ENCODE results near the gene P4HB.

P4HB gene

GRCh38 chr17:81859906-81860755 is at the start of gene P4HB:
Gene P4HB, minus strand, starts transcription at chr17:81860535. Its CDS starts 64 bp downstream, at chr17:81860471.
- Histone ChIP-seq H3K36me3 (ENCODE audit: control insufficient read depth, low read depth, low read length) (peaks cover 17% of the 10 kb centered on the region), H3K4me1 (ENCODE audit: control insufficient read depth, low read depth, low read length) (peaks cover 5% of the 10 kb centered on the region), H3K4me3 (ENCODE audit: low read length) (peak within 1 kb of the TSS; percentile 86), H3K27me3 (ENCODE audit: control insufficient read depth, insufficient read depth, low read length) (no peaks in the 10 kb centered on the region), H3K27ac (ENCODE audit: low read length) (no peak within 1 kb of the TSS), H3K9ac (ENCODE audit: low read length) (peak within 1 kb of the TSS; percentile 75), H3K9me3 (ENCODE audit: control insufficient read depth, low read depth, low read length) (no peaks in the 10 kb centered on the region)

GRCh38 chr17:81909231-81909630 is 48.9 kb upstream of the P4HB start:
- H3K9me3 ChIP-seq (ENCODE audit: control insufficient read depth, low read depth, low read length), result no peaks in the 10 kb centered on the region
- peaks cover 9% of the 10 kb centered on the region for H3K4me1 ChIP-seq (ENCODE audit: control insufficient read depth, low read depth, low read length)
- no peak overlapping the region for H3K27ac ChIP-seq (ENCODE audit: low read length)
- peaks cover 15% of the 10 kb centered on the region for H3K36me3 ChIP-seq (ENCODE audit: control insufficient read depth, low read depth, low read length)
- H3K4me3 ChIP-seq (ENCODE audit: low read length), result no peak overlapping the region
- no peak overlapping the region for H3K9ac ChIP-seq (ENCODE audit: low read length)
- peaks cover 12% of the 10 kb centered on the region for H3K27me3 ChIP-seq (ENCODE audit: control insufficient read depth, insufficient read depth, low read length)

- H3K27me3 ChIP-seq (ENCODE audit: control insufficient read depth, insufficient read depth, low read length), result peaks cover 12% of the 10 kb centered on the region
- H3K4me1 ChIP-seq (ENCODE audit: control insufficient read depth, low read depth, low read length), result peaks cover 9% of the 10 kb centered on the region
- no peak overlapping the region for H3K9ac ChIP-seq (ENCODE audit: low read length)
- no peak overlapping the region for H3K27ac ChIP-seq (ENCODE audit: low read length)
- H3K9me3 ChIP-seq (ENCODE audit: control insufficient read depth, low read depth, low read length), result no peaks in the 10 kb centered on the region
- no peak overlapping the region for H3K4me3 ChIP-seq (ENCODE audit: low read length)
- H3K36me3 ChIP-seq (ENCODE audit: control insufficient read depth, low read depth, low read length), result peaks cover 11% of the 10 kb centered on the region
Observed at GRCh38 chr17:81908793-81909192, 48.5 kb upstream of the P4HB start.

- no peak overlapping the region for H3K27ac ChIP-seq (ENCODE audit: low read length)
- peaks cover 19% of the 10 kb centered on the region for H3K27me3 ChIP-seq (ENCODE audit: control insufficient read depth, insufficient read depth, low read length)
- no peaks in the 10 kb centered on the region for H3K36me3 ChIP-seq (ENCODE audit: control insufficient read depth, low read depth, low read length)
- H3K9ac ChIP-seq (ENCODE audit: low read length), result no peak overlapping the region
- no peaks in the 10 kb centered on the region for H3K9me3 ChIP-seq (ENCODE audit: control insufficient read depth, low read depth, low read length)
- peaks cover 9% of the 10 kb centered on the region for H3K4me1 ChIP-seq (ENCODE audit: control insufficient read depth, low read depth, low read length)
- no peak overlapping the region for H3K4me3 ChIP-seq (ENCODE audit: low read length)
Observed at GRCh38 chr17:81907219-81908145, 47.1 kb upstream of the P4HB start.

- Histone ChIP-seq H3K9ac (ENCODE audit: low read length) (no peak overlapping the region), H3K27me3 (ENCODE audit: control insufficient read depth, insufficient read depth, low read length) (peaks cover 26% of the 10 kb centered on the region), H3K27ac (ENCODE audit: low read length) (no peak overlapping the region), H3K4me3 (ENCODE audit: low read length) (no peak overlapping the region), H3K9me3 (ENCODE audit: control insufficient read depth, low read depth, low read length) (no peaks in the 10 kb centered on the region), H3K4me1 (ENCODE audit: control insufficient read depth, low read depth, low read length) (peaks cover 9% of the 10 kb centered on the region), H3K36me3 (ENCODE audit: control insufficient read depth, low read depth, low read length) (no peaks in the 10 kb centered on the region)
Observed at GRCh38 chr17:81906476-81907218, 46.3 kb upstream of the P4HB start.

GRCh38 chr17:81905993-81906392 is 45.7 kb upstream of the P4HB start:
- Histone ChIP-seq H3K9ac (ENCODE audit: low read length) (no peak overlapping the region), H3K36me3 (ENCODE audit: control insufficient read depth, low read depth, low read length) (no peaks in the 10 kb centered on the region), H3K4me1 (ENCODE audit: control insufficient read depth, low read depth, low read length) (peaks cover 9% of the 10 kb centered on the region), H3K9me3 (ENCODE audit: control insufficient read depth, low read depth, low read length) (no peaks in the 10 kb centered on the region), H3K4me3 (ENCODE audit: low read length) (no peak overlapping the region), H3K27me3 (ENCODE audit: control insufficient read depth, insufficient read depth, low read length) (peaks cover 32% of the 10 kb centered on the region), H3K27ac (ENCODE audit: low read length) (no peak overlapping the region)

GRCh38 chr17:81905424-81905875 is 45.1 kb upstream of the P4HB start:
- peaks cover 7% of the 10 kb centered on the region for H3K4me1 ChIP-seq (ENCODE audit: control insufficient read depth, low read depth, low read length)
- no peaks in the 10 kb centered on the region for H3K36me3 ChIP-seq (ENCODE audit: control insufficient read depth, low read depth, low read length)
- no peak overlapping the region for H3K4me3 ChIP-seq (ENCODE audit: low read length)
- H3K9me3 ChIP-seq (ENCODE audit: control insufficient read depth, low read depth, low read length), result no peaks in the 10 kb centered on the region
- no peak overlapping the region for H3K27ac ChIP-seq (ENCODE audit: low read length)
- no peak overlapping the region for H3K9ac ChIP-seq (ENCODE audit: low read length)
- H3K27me3 ChIP-seq (ENCODE audit: control insufficient read depth, insufficient read depth, low read length), result peaks cover 34% of the 10 kb centered on the region

GRCh38 chr17:81904600-81905423 is 44.5 kb upstream of the P4HB start:
- no peak overlapping the region for H3K4me3 ChIP-seq (ENCODE audit: low read length)
- H3K27ac ChIP-seq (ENCODE audit: low read length), result no peak overlapping the region
- H3K9me3 ChIP-seq (ENCODE audit: control insufficient read depth, low read depth, low read length), result no peaks in the 10 kb centered on the region
- no peak overlapping the region for H3K9ac ChIP-seq (ENCODE audit: low read length)
- no peaks in the 10 kb centered on the region for H3K36me3 ChIP-seq (ENCODE audit: control insufficient read depth, low read depth, low read length)
- peaks cover 28% of the 10 kb centered on the region for H3K27me3 ChIP-seq (ENCODE audit: control insufficient read depth, insufficient read depth, low read length)
- H3K4me1 ChIP-seq (ENCODE audit: control insufficient read depth, low read depth, low read length), result peaks cover under 1% of the 10 kb centered on the region

GRCh38 chr17:81903896-81904599 is 43.7 kb upstream of the P4HB start:
- no peaks in the 10 kb centered on the region for H3K4me1 ChIP-seq (ENCODE audit: control insufficient read depth, low read depth, low read length)
- no peak overlapping the region for H3K4me3 ChIP-seq (ENCODE audit: low read length)
- peaks cover 3% of the 10 kb centered on the region for H3K36me3 ChIP-seq (ENCODE audit: control insufficient read depth, low read depth, low read length)
- H3K27ac ChIP-seq (ENCODE audit: low read length), result no peak overlapping the region
- H3K27me3 ChIP-seq (ENCODE audit: control insufficient read depth, insufficient read depth, low read length), result peaks cover 25% of the 10 kb centered on the region
- H3K9ac ChIP-seq (ENCODE audit: low read length), result no peak overlapping the region
- no peaks in the 10 kb centered on the region for H3K9me3 ChIP-seq (ENCODE audit: control insufficient read depth, low read depth, low read length)

GRCh38 chr17:81903415-81903831 is 43.1 kb upstream of the P4HB start:
- no peak overlapping the region for H3K4me3 ChIP-seq (ENCODE audit: low read length)
- H3K9ac ChIP-seq (ENCODE audit: low read length), result no peak overlapping the region
- peaks cover 9% of the 10 kb centered on the region for H3K36me3 ChIP-seq (ENCODE audit: control insufficient read depth, low read depth, low read length)
- H3K27me3 ChIP-seq (ENCODE audit: control insufficient read depth, insufficient read depth, low read length), result peaks cover 25% of the 10 kb centered on the region
- H3K9me3 ChIP-seq (ENCODE audit: control insufficient read depth, low read depth, low read length), result no peaks in the 10 kb centered on the region
- H3K27ac ChIP-seq (ENCODE audit: low read length), result no peak overlapping the region
- H3K4me1 ChIP-seq (ENCODE audit: control insufficient read depth, low read depth, low read length), result no peaks in the 10 kb centered on the region

All from iPS-18a (cell line).